A673 (cell line): ENCODE results near the gene DIP2A. TPM values are rescaled to one million over a fixed set of nuclear protein-coding genes. Genes with fewer than 3 reads are reported as not detected.

Experiments
- BruUV-seq: library from RNA; stranded (reverse); fragments of 400-500 nt; replicated peaks from 2 replicates; lab custom pipeline; 2021; lab: Mats Ljungman, UMichigan
- CTCF ChIA-PET: fragments of 300-600 bp; sonication (Branson Sonifier 250); formaldehyde crosslinking; loops from one replicate; lab custom pipeline; 2022; ENCODE audit warnings: antibody characterized with exemption; lab: Charles Lee
- POLR2A ChIA-PET: fragments of 300-600 bp; sonication (Branson Sonifier 250); formaldehyde crosslinking; loops from one replicate; lab custom pipeline; 2022; ENCODE audit warnings: antibody characterized with exemption; ENCODE audit not compliant: low non-redundant PET; lab: Charles Lee
- DNase-seq: peaks from one replicate; pipeline ENCODE4 v3.0.0-alpha.2; 2015; ENCODE audit warnings: low spot score
- H3K27ac ChIP-seq: fragments of 200-600 bp; sonication (generic); 2 replicates; pipeline ENCODE4 v1.5.1; 2016; ENCODE audit warnings: mixed run types, low read depth, mild to moderate bottlenecking, mixed read lengths, antibody characterized with exemption, low read length; ENCODE audit not compliant: poor library complexity, severe bottlenecking
- H3K27me3 ChIP-seq: fragments of 200-600 bp; sonication (generic); replicated peaks from 2 replicates; pipeline ENCODE4 v1.6.1; 2017; ENCODE audit warnings: mixed run types, low read depth, mild to moderate bottlenecking, mixed read lengths, antibody characterized with exemption, low read length; ENCODE audit not compliant: insufficient read depth, poor library complexity
- H3K36me3 ChIP-seq: fragments of 200-600 bp; sonication (generic); 2 replicates; pipeline ENCODE4 v1.6.1; 2016; ENCODE audit warnings: mixed run types, mild to moderate bottlenecking, mixed read lengths, antibody characterized with exemption, low read length; ENCODE audit not compliant: insufficient read depth, poor library complexity, severe bottlenecking
- H3K4me1 ChIP-seq: fragments of 200-600 bp; sonication (generic); 2 replicates; pipeline ENCODE4 v1.6.1; 2017; ENCODE audit warnings: mixed run types, mild to moderate bottlenecking, mixed read lengths, antibody characterized with exemption, low read length; ENCODE audit not compliant: insufficient read depth, poor library complexity, severe bottlenecking
- H3K4me3 ChIP-seq: fragments of 200-600 bp; sonication (generic); 2 replicates; pipeline ENCODE4 v1.5.1; 2016; ENCODE audit warnings: low read depth, mixed run types, mild to moderate bottlenecking, mixed read lengths, low read length; ENCODE audit not compliant: poor library complexity, severe bottlenecking
- H3K9me3 ChIP-seq: fragments of 200-600 bp; sonication (generic); 2 replicates; pipeline ENCODE4 v1.6.1; 2016; ENCODE audit warnings: mixed run types, low read depth, mild to moderate bottlenecking, mixed read lengths, antibody characterized with exemption, low read length; ENCODE audit not compliant: poor library complexity, severe bottlenecking
- EZH2 ChIP-seq: fragments of 200-600 bp; sonication (generic); IDR thresholded peaks from 2 replicates; pipeline ENCODE4 v1.6.1; 2017; ENCODE audit warnings: borderline replicate concordance, low read depth, mild to moderate bottlenecking, mixed read lengths, antibody characterized with exemption, low read length; ENCODE audit not compliant: poor library complexity, severe bottlenecking
- intact Hi-C: fragments of 100-400 bp; cut with micrococcal nuclease; formaldehyde crosslinking; loops from one replicate; pipeline ENCODE4 v1.10.0; 2022; ENCODE audit not compliant: unreplicated experiment
- total RNA-seq: library from RNA; stranded (reverse); gene quantifications from 2 replicates; pipeline ENCODE4 v1.2.3, GENCODE V29; 2021
- TF ChIP-seq, protein P1 (sequence below): fragments of 300-800, 200-600 bp; sonication (generic); conservative IDR thresholded peaks from 2 replicates; pipeline ENCODE4 v1.5.1; 2017; ENCODE audit warnings: low read depth, mild to moderate bottlenecking, antibody characterized with exemption, low read length, moderate library complexity, mixed read lengths

Gene DIP2A
- total RNA-seq, 1 experiment from 2014 or later, result 37.3 TPM

GRCh38 chr21:46610018-46610701 lies 151.5 kb downstream of the DIP2A start:
- ChIA-PET CTCF (no interaction called here), POLR2A (no interaction called here)
- Histone ChIP-seq H3K27ac (no peak overlapping the region), H3K27me3 (no peaks in the 10 kb centered on the region), H3K4me1 (peaks cover 4% of the 10 kb centered on the region), H3K36me3 (no peaks in the 10 kb centered on the region), H3K4me3 (no peak overlapping the region), H3K9me3 (no peaks in the 10 kb centered on the region)
- no peak for TF ChIP-seq EZH2
- TF ChIP-seq, protein P1, sequence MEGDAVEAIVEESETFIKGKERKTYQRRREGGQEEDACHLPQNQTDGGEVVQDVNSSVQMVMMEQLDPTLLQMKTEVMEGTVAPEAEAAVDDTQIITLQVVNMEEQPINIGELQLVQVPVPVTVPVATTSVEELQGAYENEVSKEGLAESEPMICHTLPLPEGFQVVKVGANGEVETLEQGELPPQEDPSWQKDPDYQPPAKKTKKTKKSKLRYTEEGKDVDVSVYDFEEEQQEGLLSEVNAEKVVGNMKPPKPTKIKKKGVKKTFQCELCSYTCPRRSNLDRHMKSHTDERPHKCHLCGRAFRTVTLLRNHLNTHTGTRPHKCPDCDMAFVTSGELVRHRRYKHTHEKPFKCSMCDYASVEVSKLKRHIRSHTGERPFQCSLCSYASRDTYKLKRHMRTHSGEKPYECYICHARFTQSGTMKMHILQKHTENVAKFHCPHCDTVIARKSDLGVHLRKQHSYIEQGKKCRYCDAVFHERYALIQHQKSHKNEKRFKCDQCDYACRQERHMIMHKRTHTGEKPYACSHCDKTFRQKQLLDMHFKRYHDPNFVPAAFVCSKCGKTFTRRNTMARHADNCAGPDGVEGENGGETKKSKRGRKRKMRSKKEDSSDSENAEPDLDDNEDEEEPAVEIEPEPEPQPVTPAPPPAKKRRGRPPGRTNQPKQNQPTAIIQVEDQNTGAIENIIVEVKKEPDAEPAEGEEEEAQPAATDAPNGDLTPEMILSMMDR, result no peak
- DNase-seq, result no peak
- no TSS peak for BruUV-seq
- intact Hi-C loops, result no loop called here

GRCh38 chr21:46613391-46613790 lies 154.7 kb downstream of the DIP2A start:
- Histone ChIP-seq H3K4me3 (no peak overlapping the region), H3K36me3 (no peaks in the 10 kb centered on the region), H3K27me3 (no peaks in the 10 kb centered on the region), H3K9me3 (no peaks in the 10 kb centered on the region), H3K4me1 (no peaks in the 10 kb centered on the region), H3K27ac (no peak overlapping the region)
- no TSS peak for BruUV-seq
- TF ChIP-seq EZH2, result no peak
- TF ChIP-seq, protein P1, result no peak
- CTCF ChIA-PET, result no interaction called here
- no peak for DNase-seq
- intact Hi-C loops, result no loop called here
- POLR2A ChIA-PET, result no interaction called here

GRCh38 chr21:46616050-46616449 lies 157.4 kb downstream of the DIP2A start:
- H3K4me3 ChIP-seq, result no peak overlapping the region
- H3K27ac ChIP-seq, result no peak overlapping the region
- H3K9me3 ChIP-seq, result no peaks in the 10 kb centered on the region
- POLR2A ChIA-PET, result no interaction called here
- no peaks in the 10 kb centered on the region for H3K27me3 ChIP-seq
- intact Hi-C loops, result no loop called here
- CTCF ChIA-PET, result no interaction called here
- BruUV-seq, result no TSS peak
- DNase-seq, result no peak
- H3K36me3 ChIP-seq, result no peaks in the 10 kb centered on the region
- H3K4me1 ChIP-seq, result no peaks in the 10 kb centered on the region
- TF ChIP-seq, protein P1, result no peak
- no peak for TF ChIP-seq EZH2
